WERI-Rb-1 (cell line): ENCODE measurements around the gene HNRNPAB.

Experiments
- DNase-seq: peaks from one replicate; pipeline ENCODE4 v3.0.0-alpha.2; 2020
- H3K27ac ChIP-seq: fragments of 250-450 bp; sonication (Bioruptor Pico); 2 replicates; pipeline ENCODE4 v1.5.1; 2020; ENCODE audit warnings: mild to moderate bottlenecking, moderate library complexity
- H3K27me3 ChIP-seq: fragments of 250-450 bp; sonication (Bioruptor Pico); 2 replicates; pipeline ENCODE4 v1.5.1; 2021; ENCODE audit warnings: mild to moderate bottlenecking, low read depth, moderate library complexity; ENCODE audit not compliant: insufficient read depth, severe bottlenecking
- H3K36me3 ChIP-seq: fragments of 250-450 bp; sonication (Bioruptor Pico); 2 replicates; pipeline ENCODE4 v1.5.1; 2020; ENCODE audit warnings: mild to moderate bottlenecking, moderate library complexity
- H3K4me3 ChIP-seq: 2 replicates; pipeline ENCODE4 v1.5.1; 2011; ENCODE audit warnings: low read depth, mild to moderate bottlenecking, control low read depth, low read length
- H3K9me3 ChIP-seq: fragments of 250-450 bp; sonication (Bioruptor Pico); 2 replicates; pipeline ENCODE4 v1.5.1; 2021; ENCODE audit warnings: mild to moderate bottlenecking, moderate library complexity; ENCODE audit not compliant: severe bottlenecking
- TF ChIP-seq, protein P1 (sequence below): IDR thresholded peaks from 2 replicates; pipeline ENCODE4 v1.5.1; 2011; ENCODE audit warnings: low read depth, mild to moderate bottlenecking, control low read depth, inconsistent platforms, low read length

The HNRNPAB gene

DNA sequence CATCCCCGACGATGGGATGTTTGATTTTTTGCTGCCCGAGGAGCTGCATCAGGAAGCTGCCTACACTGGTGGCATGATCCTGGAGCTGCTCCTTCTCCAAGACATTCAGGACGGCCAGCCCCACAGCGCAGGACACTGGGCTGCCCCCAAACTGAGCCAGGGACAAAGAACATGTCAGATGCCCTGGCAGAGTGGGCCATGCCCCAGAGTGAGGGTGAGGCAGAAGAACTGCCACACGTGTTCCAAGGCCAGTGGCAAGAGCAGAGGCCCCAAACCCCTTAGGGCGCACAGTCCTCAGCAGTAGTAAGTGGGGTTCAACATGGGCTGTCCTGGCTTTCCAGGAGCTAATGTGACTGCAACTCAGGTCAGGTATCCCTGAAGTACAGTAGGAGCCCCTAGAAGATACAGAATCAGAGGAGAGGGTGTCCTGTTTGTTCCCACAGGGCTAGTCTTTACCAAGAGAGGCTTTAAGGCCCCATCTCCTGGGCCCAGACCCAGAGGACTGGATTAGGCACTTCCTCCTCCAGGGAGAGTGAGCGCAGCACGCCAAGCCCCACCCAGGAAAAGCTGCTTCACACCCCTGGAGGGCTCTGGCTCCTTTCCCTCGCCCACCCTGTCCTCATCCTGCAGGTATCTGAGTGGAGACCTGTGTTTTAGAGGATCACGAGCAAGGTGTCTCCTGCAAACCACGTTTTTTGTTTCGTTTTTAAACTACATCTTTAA lies 11.1 kb downstream of the HNRNPAB start:
- Histone ChIP-seq H3K27me3 (no peaks in the 10 kb centered on the region), H3K9me3 (no peaks in the 10 kb centered on the region), H3K27ac (no peak overlapping the region), H3K36me3 (peaks cover 58% of the 10 kb centered on the region), H3K4me3 (no peak overlapping the region)
- DNase-seq = no peak
- TF ChIP-seq, protein P1, sequence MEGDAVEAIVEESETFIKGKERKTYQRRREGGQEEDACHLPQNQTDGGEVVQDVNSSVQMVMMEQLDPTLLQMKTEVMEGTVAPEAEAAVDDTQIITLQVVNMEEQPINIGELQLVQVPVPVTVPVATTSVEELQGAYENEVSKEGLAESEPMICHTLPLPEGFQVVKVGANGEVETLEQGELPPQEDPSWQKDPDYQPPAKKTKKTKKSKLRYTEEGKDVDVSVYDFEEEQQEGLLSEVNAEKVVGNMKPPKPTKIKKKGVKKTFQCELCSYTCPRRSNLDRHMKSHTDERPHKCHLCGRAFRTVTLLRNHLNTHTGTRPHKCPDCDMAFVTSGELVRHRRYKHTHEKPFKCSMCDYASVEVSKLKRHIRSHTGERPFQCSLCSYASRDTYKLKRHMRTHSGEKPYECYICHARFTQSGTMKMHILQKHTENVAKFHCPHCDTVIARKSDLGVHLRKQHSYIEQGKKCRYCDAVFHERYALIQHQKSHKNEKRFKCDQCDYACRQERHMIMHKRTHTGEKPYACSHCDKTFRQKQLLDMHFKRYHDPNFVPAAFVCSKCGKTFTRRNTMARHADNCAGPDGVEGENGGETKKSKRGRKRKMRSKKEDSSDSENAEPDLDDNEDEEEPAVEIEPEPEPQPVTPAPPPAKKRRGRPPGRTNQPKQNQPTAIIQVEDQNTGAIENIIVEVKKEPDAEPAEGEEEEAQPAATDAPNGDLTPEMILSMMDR = no peak

DNA sequence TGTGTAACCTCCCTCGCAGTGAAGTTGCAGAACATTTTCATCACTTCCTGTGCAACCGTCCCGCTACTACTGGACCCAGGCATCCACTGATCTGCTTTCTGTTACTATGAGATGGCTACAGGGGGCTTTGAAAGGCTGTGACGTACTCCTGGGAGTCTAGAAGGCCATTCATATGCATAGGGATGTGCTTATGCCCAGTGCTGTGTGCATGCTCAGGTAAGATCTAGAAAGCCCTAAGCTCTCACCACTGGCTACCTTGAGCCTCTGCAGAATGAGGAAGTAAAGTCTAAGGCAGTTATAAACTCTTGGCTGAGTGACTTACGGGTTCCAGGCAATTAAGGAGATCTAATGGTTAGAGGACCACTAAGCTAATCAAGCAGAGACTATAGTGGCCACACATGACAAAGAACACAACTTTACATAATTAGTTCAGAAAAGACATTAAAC lies 11.8 kb downstream of the HNRNPAB start:
- DNase-seq = no peak
- Histone ChIP-seq H3K36me3 (peaks cover 51% of the 10 kb centered on the region), H3K27ac (no peak overlapping the region), H3K27me3 (no peaks in the 10 kb centered on the region), H3K9me3 (no peaks in the 10 kb centered on the region), H3K4me3 (no peak overlapping the region)
- TF ChIP-seq, protein P1 = no peak

DNA sequence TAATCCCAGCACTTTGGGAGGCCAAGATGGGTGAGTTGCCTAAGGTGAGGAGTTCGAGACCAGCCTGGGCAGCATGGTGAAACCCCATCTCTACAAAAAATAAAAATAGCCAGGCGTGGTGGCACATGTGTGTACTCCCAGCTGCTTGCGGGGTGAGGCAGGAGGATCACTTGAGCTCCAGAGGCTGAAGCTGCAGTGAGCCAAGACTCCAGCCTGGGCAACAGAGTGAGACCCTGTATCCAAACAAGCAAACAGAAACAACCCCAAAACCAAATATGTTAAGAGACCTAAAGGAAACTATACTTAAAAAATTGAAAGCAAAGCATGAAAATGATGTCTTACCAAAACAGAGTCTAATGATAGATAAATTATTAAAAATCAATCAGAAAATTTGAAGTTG lies 12.4 kb downstream of the HNRNPAB start:
- TF ChIP-seq, protein P1 = no peak
- Histone ChIP-seq H3K9me3 (no peaks in the 10 kb centered on the region), H3K27me3 (no peaks in the 10 kb centered on the region), H3K4me3 (no peak overlapping the region), H3K27ac (no peak overlapping the region), H3K36me3 (peaks cover 44% of the 10 kb centered on the region)
- DNase-seq = no peak

DNA sequence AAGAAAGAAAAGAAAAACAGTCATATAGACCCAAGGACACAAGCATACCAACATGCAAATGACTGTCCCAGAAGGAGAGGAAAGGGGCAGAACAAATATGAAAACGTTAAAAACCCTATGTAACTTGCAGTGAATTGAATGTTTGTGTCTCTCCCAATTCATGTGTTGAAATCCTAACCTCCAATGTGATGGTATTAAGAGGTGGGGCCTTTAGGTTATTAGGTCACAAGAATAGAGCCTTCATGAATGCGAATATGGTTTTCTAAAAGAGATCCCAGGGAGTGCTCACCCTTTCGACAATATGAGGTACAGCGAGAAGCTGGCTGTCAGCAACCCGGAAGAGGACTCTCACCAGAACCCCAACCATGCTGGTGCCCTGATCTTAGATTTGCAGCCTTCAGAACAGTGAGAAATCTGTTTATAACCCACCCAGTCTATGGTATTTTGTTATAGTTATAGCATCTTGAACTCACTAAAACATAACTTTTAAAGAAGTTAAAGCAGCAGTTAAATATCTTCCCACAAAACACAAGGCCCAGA lies 14.0 kb downstream of the HNRNPAB start:
- H3K27ac ChIP-seq = no peak overlapping the region
- H3K36me3 ChIP-seq = peaks cover 30% of the 10 kb centered on the region
- no peak overlapping the region for H3K4me3 ChIP-seq
- H3K9me3 ChIP-seq = no peaks in the 10 kb centered on the region
- H3K27me3 ChIP-seq = no peaks in the 10 kb centered on the region
- TF ChIP-seq, protein P1 = no peak
- DNase-seq = no peak

DNA sequence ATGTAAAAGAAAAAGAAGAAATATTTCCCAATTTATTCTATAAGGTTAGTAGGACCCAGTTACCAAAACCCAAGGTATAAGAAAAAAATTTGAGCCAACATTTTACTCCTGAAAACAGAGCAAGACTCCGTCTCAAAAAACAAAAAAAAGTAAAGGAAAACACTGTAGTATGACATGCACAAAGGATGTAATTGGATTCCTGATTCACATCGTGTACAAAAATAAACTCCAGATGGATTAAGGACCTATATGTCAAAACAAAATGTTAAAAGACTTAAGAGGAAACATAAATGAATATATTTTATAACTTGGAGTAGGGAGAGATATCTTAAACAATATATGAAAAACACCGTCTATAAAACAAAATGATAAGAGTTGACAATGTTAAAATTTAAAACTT lies 14.5 kb downstream of the HNRNPAB start:
- Histone ChIP-seq H3K27me3 (no peaks in the 10 kb centered on the region), H3K9me3 (no peaks in the 10 kb centered on the region), H3K4me3 (no peak overlapping the region), H3K27ac (no peak overlapping the region), H3K36me3 (peaks cover 25% of the 10 kb centered on the region)
- no peak for DNase-seq
- TF ChIP-seq, protein P1 = no peak
